Measurements from ENCODE around the gene ADAMTS17. TPM values are rescaled to one million over a fixed set of nuclear protein-coding genes. Genes with fewer than 3 reads are reported as not detected.

Gene ADAMTS17
- total RNA-seq, 4 donors from 2014 or later, result 6.0 to 17.6 (median 8.2) TPM

DNA sequence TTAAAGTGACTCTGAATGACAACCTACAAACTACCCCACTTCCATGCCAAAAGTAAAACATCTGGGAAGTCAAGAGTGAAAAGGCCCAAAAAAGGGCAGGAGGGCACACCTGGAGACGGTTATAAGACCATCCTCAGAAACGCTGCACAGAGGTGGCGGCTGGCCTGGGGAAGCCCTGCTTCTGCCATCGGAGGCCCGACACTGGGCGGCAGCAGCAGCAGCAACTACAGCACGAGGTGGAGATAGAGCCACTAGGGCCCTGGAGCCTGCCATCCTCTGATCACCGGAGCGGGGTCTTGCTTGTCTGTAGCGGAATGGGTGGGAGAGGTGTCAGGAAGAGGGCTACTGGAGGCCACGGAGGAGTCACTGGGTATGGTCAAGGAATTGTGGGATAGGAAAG is 283.3 kb downstream of the ADAMTS17 start:
- H3K36me3 ChIP-seq, result no peaks in the 10 kb centered on the region
- no peak overlapping the region for H3K27ac ChIP-seq
- H3K9me3 ChIP-seq, result no peaks in the 10 kb centered on the region
- intact Hi-C loops (cut with DNase I; ENCODE audit: low total_unique reads), result no loop called here
- no peaks in the 10 kb centered on the region for H3K27me3 ChIP-seq
- TF ChIP-seq EP300 (IDR thresholded peaks at IDR 0.05; ENCODE audit: low read depth) (no peak), POLR2AphosphoS5 (IDR thresholded peaks at IDR 0.05) (no peak), POLR2A (IDR thresholded peaks at IDR 0.05) (no peak)
- TF ChIP-seq, protein P1, sequence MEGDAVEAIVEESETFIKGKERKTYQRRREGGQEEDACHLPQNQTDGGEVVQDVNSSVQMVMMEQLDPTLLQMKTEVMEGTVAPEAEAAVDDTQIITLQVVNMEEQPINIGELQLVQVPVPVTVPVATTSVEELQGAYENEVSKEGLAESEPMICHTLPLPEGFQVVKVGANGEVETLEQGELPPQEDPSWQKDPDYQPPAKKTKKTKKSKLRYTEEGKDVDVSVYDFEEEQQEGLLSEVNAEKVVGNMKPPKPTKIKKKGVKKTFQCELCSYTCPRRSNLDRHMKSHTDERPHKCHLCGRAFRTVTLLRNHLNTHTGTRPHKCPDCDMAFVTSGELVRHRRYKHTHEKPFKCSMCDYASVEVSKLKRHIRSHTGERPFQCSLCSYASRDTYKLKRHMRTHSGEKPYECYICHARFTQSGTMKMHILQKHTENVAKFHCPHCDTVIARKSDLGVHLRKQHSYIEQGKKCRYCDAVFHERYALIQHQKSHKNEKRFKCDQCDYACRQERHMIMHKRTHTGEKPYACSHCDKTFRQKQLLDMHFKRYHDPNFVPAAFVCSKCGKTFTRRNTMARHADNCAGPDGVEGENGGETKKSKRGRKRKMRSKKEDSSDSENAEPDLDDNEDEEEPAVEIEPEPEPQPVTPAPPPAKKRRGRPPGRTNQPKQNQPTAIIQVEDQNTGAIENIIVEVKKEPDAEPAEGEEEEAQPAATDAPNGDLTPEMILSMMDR (IDR thresholded peaks at IDR 0.05), result no peak
- in situ Hi-C loops (cut with MboI; ENCODE audit: low pct_ligation_motif_present in 1 of 4, low pct_unique_long_range_greater_than_20kb in 1 of 4, low sequenced_read_pairs in 3 of 4), result no loop called here
- no peak overlapping the region for H3K4me3 ChIP-seq
- WGBS, 2 donors (ENCODE audit: low coverage in 1 of 2), result 88% methylated on average over 11 of the region's 11 CpGs; no CpG with 5 or more reads in 1 of the 2 donors
- H3K4me1 ChIP-seq, result no peaks in the 10 kb centered on the region
- DNase-seq, result no peak

DNA sequence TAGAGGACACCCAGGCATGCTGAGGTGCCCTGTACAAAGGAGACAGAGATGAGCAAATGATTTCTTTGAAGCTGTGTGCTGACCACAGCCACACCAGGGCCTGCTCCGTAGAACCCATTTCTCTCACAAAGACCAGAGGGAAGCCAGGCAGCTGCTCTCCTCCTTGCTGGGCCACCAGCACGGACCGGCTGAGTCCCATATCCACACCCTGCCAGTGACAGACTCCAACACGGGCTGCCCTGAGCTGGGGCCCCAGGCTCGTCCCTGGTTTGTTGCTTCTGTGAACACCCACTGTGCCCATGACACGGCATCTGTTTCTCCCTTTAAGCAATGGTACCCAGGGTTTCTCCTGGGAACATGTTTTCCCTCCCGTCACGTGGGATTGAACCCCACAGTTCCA is 284.5 kb downstream of the ADAMTS17 start:
- DNase-seq, result no peak
- no peaks in the 10 kb centered on the region for H3K36me3 ChIP-seq
- H3K27ac ChIP-seq, result no peak overlapping the region
- no peaks in the 10 kb centered on the region for H3K4me1 ChIP-seq
- TF ChIP-seq, protein P1 (IDR thresholded peaks at IDR 0.05), result no peak
- TF ChIP-seq POLR2A (IDR thresholded peaks at IDR 0.05) (no peak), POLR2AphosphoS5 (IDR thresholded peaks at IDR 0.05) (no peak), EP300 (IDR thresholded peaks at IDR 0.05; ENCODE audit: low read depth) (no peak)
- in situ Hi-C loops (cut with MboI; ENCODE audit: low pct_ligation_motif_present in 1 of 4, low pct_unique_long_range_greater_than_20kb in 1 of 4, low sequenced_read_pairs in 3 of 4), result no loop called here
- WGBS, 2 donors (ENCODE audit: low coverage in 1 of 2), result 92% methylated on average over 4 of the region's 8 CpGs; no CpG with 5 or more reads in 1 of the 2 donors
- no peaks in the 10 kb centered on the region for H3K27me3 ChIP-seq
- intact Hi-C loops (cut with DNase I; ENCODE audit: low total_unique reads), result no loop called here
- H3K9me3 ChIP-seq, result no peaks in the 10 kb centered on the region
- H3K4me3 ChIP-seq, result no peak overlapping the region

DNA sequence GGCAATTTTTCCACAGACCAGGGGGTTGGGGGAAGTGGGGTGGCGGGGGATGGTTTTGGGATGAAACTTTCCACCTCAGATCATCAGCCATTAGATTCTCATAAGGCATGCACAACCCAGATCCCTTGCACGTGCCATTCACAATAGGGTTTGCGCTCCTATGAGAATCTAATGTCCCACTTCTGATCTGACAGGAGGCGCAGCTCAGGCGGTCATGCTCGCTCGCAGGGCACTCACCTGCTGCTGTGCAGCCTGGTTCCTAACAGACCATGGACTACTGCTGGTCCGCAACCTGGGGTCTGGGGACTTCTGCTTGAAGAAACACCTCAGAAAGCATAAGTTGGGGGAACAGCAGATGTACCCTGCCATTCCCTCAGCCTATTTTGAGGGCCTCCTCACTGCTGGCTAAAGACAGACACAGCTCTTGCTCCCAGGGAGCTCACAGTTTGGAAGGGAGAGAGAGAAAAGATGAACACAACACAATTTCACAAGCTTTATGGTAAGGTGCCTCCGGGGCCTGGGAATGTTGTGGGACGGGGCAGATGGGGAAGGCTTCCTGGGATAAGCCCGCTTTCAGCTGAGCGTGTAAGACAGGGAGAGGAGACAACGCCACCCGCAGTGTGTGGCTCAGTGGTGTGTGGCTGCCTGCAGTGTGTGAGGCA is 285.2 kb downstream of the ADAMTS17 start:
- Histone ChIP-seq H3K36me3 (no peaks in the 10 kb centered on the region), H3K27me3 (no peaks in the 10 kb centered on the region), H3K27ac (no peak overlapping the region), H3K4me3 (no peak overlapping the region), H3K4me1 (no peaks in the 10 kb centered on the region), H3K9me3 (no peaks in the 10 kb centered on the region)
- no peak for TF ChIP-seq POLR2AphosphoS5 (IDR thresholded peaks at IDR 0.05)
- TF ChIP-seq, protein P1 (IDR thresholded peaks at IDR 0.05), result no peak
- TF ChIP-seq EP300 (IDR thresholded peaks at IDR 0.05; ENCODE audit: low read depth), result no peak
- no peak for TF ChIP-seq POLR2A (IDR thresholded peaks at IDR 0.05)
- no peak for DNase-seq
- intact Hi-C loops (cut with DNase I; ENCODE audit: low total_unique reads), result no loop called here
- 95% methylated on average over 14 of the region's 14 CpGs; no CpG with 5 or more reads in 1 of the 2 donors for WGBS, 2 donors (ENCODE audit: low coverage in 1 of 2)
- in situ Hi-C loops (cut with MboI; ENCODE audit: low pct_ligation_motif_present in 1 of 4, low pct_unique_long_range_greater_than_20kb in 1 of 4, low sequenced_read_pairs in 3 of 4), result no loop called here

DNA sequence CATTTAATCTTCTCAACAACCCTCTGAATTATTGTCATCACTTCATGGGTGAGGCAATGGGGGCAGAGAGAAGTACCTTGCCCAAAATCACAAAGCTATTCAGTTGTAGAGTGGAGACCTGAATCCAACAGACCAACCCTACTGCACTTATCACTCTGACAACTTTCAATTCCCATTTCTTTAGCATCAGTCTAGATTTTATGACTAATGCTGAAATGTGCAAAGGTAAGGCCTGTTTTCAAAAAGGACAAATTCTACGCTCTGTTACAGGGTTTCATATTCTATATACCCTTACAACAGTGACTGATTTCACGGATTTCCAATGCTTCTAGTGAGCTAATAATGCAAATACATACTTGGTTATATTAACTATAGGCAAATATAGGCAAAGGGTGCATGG is 286.0 kb downstream of the ADAMTS17 start:
- Histone ChIP-seq H3K27ac (no peak overlapping the region), H3K27me3 (no peaks in the 10 kb centered on the region), H3K9me3 (no peaks in the 10 kb centered on the region), H3K4me3 (no peak overlapping the region), H3K36me3 (no peaks in the 10 kb centered on the region), H3K4me1 (no peaks in the 10 kb centered on the region)
- DNase-seq, result no peak
- WGBS, 2 donors (ENCODE audit: low coverage in 1 of 2), result 82 to 88% methylated on average over 2 of the region's 2 CpGs
- TF ChIP-seq POLR2A (IDR thresholded peaks at IDR 0.05) (no peak), EP300 (IDR thresholded peaks at IDR 0.05; ENCODE audit: low read depth) (no peak), POLR2AphosphoS5 (IDR thresholded peaks at IDR 0.05) (no peak)
- TF ChIP-seq, protein P1 (IDR thresholded peaks at IDR 0.05), result no peak
- in situ Hi-C loops (cut with MboI; ENCODE audit: low pct_ligation_motif_present in 1 of 4, low pct_unique_long_range_greater_than_20kb in 1 of 4, low sequenced_read_pairs in 3 of 4), result no loop called here
- intact Hi-C loops (cut with DNase I; ENCODE audit: low total_unique reads), result no loop called here
